Smooth muscle cell (in vitro differentiated cells): ENCODE measurements around the gene HRG. TPM values are rescaled to one million over a fixed set of nuclear protein-coding genes. Genes with fewer than 3 reads are reported as not detected.

ENCODE experiments used
- polyA plus RNA-seq: library from polyadenylated mRNA; unstranded; fragments of >200 nt; fragmentation: Nextera tagmentation; extraction: Ambion mirVana; gene quantifications from 2 replicates; pipeline ENCODE4 v1.2.1, GENCODE V29; 2016
- small RNA-seq: library from RNA; depleted of rRNA; stranded (forward); fragments of <200 nt; gene quantifications from one replicate; pipeline ENCODE3, GENCODE V24; 2014
- total RNA-seq: library from RNA; depleted of rRNA; stranded (reverse); fragments of >200 nt; gene quantifications from 2 replicates; pipeline ENCODE4 v1.2.3, GENCODE V29; 2014

HRG gene
- total and polyA plus RNA-seq, 2 experiments from 2014 or later, result not detected

Small RNA genes within 50 kb of the gene (small RNA-seq; reads per million reads assigned to genes)
- not detected for gene RF00017

Other genes starting within 250 kb of the HRG start
- gene CRYGS, start 121.6 kb upstream of the HRG start, total RNA-seq, result 5.5 and 9.2 TPM in 2 replicates
- gene CRYGS, start 121.6 kb upstream of the HRG start, polyA plus RNA-seq, result 6.6 and 13.5 TPM in 2 replicates
- gene TBCCD1, start 98.7 kb upstream of the HRG start, total RNA-seq, result 12.2 and 15.2 TPM in 2 replicates
- 15.5 and 19.5 TPM in 2 replicates for gene TBCCD1, start 98.7 kb upstream of the HRG start, polyA plus RNA-seq
- 103 and 115 TPM in 2 replicates for gene DNAJB11, start 95.3 kb upstream of the HRG start, total RNA-seq
- 136 and 138 TPM in 2 replicates for gene DNAJB11, start 95.3 kb upstream of the HRG start, polyA plus RNA-seq
- gene AHSG, start 53.0 kb upstream of the HRG start, total RNA-seq, result 0.18 TPM in 1 of 2 replicates, not detected in the other
- gene AHSG, start 53.0 kb upstream of the HRG start, polyA plus RNA-seq, result 0.16 and 0.26 TPM in 2 replicates
- 1.9 TPM in 1 of 2 replicates, not detected in the other for gene FETUB, start 25.6 kb upstream of the HRG start, total RNA-seq
- gene FETUB, start 25.6 kb upstream of the HRG start, polyA plus RNA-seq, result not detected in 2 replicates
- gene KNG1, start 51.3 kb downstream of the HRG start, total RNA-seq, result not detected in 2 replicates
- gene KNG1, start 51.3 kb downstream of the HRG start, polyA plus RNA-seq, result not detected in 2 replicates
- 438 and 486 TPM in 2 replicates for gene EIF4A2, start 117.6 kb downstream of the HRG start, total RNA-seq
- gene EIF4A2, start 117.6 kb downstream of the HRG start, polyA plus RNA-seq, result 94.8 and 130 TPM in 2 replicates
- gene RFC4, start 140.5 kb downstream of the HRG start, total RNA-seq, result 36.4 and 45.5 TPM in 2 replicates
- gene RFC4, start 140.5 kb downstream of the HRG start, polyA plus RNA-seq, result 24.8 and 27.8 TPM in 2 replicates
- gene ADIPOQ, start 176.7 kb downstream of the HRG start, total RNA-seq, result not detected in 2 replicates
- gene ADIPOQ, start 176.7 kb downstream of the HRG start, polyA plus RNA-seq, result not detected in 2 replicates